AG10803 (cell line): ENCODE results near the gene OPRM1.

Experiments
- DNase-seq: peaks from one replicate; pipeline ENCODE4 v3.0.0; 2010; ENCODE audit warnings: low read depth
- H3K4me3 ChIP-seq: 2 replicates; pipeline ENCODE4 v1.5.1; 2011; ENCODE audit warnings: mild to moderate bottlenecking, low read length, control low read depth
- CTCF ChIP-seq: conservative IDR thresholded peaks from 2 replicates; pipeline ENCODE4 v1.5.1; 2011; ENCODE audit warnings: mild to moderate bottlenecking, low read length, control low read depth, inconsistent platforms

OPRM1 gene

DNA sequence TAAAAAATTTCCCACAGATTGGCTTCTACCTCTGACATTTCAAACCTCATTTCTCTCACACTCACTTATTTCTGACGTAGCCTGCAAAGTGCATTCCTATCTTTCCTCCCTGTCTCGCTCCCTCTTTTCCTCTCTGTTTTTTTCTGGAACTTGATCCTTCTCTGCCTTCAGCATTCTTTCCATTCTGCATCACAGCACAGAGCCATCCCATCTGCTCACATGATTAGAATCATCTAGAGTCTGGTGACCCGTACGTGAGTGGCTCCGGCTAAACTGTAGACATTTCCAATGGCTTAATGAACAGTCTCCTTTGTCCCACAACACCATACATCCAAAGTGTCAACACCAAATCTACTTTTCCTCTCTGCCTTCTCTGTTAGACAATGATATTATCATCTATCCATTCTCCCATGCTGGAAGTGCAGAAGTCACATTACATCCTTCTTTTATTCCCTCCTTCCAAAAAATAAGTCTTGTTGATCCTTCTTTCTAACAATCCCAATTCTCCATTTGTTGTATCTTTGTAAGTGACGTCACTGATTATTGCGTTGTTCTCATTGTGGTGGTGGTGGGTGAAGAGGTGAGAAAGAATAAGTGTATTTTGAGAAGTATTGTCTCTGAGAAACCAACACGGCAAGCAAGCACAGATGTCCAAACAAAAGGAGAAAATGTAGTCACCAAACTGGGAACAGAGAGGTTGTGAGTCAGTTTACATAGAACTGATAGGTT lies 41.6 kb downstream of the OPRM1 start:
- DNase-seq: no peak
- TF ChIP-seq CTCF: no peak
- H3K4me3 ChIP-seq: no peak overlapping the region

DNA sequence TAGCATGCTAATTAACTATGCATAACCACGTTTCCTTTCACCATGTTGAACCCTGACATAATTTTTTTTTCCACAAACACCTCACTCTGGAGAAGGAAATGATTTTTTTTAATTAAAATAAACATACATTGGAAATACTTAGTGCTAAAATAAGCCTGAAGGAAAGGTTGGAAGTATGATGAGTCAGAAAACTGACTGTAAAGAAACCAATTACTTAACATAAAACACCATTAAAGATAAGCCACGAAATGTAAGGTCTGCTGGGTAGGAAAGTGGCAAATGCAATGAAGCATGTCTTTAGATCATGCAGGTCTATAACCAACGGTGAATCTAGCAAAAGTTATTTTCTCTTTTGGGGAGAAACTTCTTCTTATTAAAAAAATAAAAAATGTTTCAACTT lies 47.5 kb downstream of the OPRM1 start:
- H3K4me3 ChIP-seq: no peak overlapping the region
- TF ChIP-seq CTCF: no peak
- DNase-seq: no peak

DNA sequence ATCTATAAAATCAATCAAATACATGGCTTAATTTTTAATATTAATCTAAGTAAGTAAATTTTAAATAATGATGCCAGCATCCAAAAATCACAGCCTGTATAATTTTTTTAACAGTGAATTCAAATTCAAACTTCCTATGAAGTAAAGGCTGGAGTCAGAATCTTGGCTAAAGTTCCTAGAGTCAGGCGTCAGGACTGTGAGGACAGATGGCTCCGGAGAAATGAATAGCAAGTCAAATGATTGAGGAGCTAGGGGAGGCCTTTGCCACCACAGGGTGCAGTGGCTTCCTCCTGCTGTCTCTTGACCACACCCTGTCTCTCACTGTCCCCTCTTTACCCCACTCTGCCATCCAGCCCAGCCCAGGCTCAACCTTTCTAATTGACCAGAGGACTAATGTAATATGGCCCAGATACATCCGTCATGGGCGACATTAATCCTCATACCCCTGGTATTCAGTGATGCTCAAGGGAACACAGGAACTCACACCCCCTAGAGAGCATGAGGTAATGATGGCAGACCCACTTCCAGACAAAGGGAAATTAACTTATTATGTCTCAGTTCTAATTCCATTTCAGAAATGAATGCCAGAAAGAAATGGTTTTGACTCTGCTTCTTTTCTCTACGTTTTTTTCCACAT lies 53.4 kb downstream of the OPRM1 start:
- no peak for TF ChIP-seq CTCF
- H3K4me3 ChIP-seq: no peak overlapping the region
- no peak for DNase-seq

- no peak for DNase-seq
- TF ChIP-seq CTCF: no peak
- H3K4me3 ChIP-seq: no peak overlapping the region
Observed at GRCh38 chr6:154093231-154094044, 54.4 kb downstream of the OPRM1 start.

DNA sequence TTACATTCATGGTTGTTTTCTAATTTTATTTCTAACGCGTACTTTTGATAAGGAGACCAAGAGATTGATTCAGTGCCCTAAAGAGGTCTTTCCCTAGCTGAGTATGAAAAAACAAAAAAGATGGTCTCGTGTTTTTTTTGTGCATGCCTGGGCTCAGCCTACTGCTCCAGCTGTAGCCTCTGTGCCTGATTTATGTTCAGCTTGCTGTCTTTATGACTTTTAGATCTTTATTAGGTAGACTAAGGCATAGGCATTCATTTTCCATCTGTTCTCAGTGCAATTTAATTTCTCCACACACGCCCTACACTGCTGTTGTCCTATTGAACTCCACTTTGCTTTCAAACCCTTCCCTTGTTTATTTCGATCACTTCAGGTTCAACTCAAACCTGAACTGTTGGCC lies 56.5 kb downstream of the OPRM1 start:
- no peak for TF ChIP-seq CTCF
- no peak for DNase-seq

DNA sequence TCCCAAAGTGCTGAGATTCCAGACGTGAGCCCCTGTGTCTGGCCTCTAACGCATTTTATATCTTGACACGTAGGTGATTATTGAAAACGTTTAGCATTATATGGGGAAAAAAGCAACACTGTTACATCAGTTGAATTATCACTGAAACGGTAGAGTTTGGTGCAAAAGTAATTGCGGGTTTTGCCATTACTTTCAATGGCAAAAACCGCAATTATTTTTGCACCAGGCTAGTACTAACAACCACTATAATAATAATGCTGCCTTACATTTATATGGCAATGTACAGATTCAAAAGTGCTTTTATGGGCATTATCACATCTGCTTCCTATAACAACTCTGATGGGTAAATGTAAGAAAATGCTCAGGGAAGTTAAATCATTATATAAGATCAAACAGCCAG lies 57.3 kb downstream of the OPRM1 start:
- H3K4me3 ChIP-seq: no peak overlapping the region
- no peak for TF ChIP-seq CTCF
- no peak for DNase-seq

More for the DNA sequence above, 56.5 kb downstream of the OPRM1 start:
- H3K4me3 ChIP-seq: no peak overlapping the region
